GM18526 (cell line): ENCODE measurements around the gene PACRG.

Experiments used
- POLR2A ChIP-seq: IDR thresholded peaks from 3 replicates; pipeline ENCODE4 v1.6.1; 2011; ENCODE audit not compliant: insufficient read length; ENCODE audit errors: extremely low read depth

Gene PACRG

GRCh38 chr6:162819284-162819683 lies 91.5 kb downstream of the PACRG start:
- TF ChIP-seq POLR2A: no peak

DNA sequence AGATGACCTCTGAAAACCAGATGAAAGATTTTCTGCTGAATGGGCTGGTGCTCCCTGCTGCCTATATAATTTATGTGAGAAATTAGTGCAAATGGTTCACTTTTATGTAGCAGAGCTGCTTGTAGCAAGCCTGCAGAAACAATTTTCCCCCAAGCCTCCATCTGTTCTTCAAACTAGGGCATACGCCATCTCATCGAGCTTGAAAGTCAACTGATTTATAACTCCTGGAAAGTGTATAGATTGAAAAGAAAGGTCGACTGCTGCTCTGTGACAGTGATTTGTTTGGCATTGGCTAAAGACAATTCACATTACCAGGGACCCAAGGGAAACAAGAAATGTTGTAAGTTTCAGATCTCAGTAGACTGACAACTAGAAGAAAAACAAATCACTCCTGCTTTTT lies 93.3 kb downstream of the PACRG start:
- no peak for TF ChIP-seq POLR2A

- no peak for TF ChIP-seq POLR2A
Measured at GRCh38 chr6:162825597-162825996, 97.8 kb downstream of the PACRG start.

DNA sequence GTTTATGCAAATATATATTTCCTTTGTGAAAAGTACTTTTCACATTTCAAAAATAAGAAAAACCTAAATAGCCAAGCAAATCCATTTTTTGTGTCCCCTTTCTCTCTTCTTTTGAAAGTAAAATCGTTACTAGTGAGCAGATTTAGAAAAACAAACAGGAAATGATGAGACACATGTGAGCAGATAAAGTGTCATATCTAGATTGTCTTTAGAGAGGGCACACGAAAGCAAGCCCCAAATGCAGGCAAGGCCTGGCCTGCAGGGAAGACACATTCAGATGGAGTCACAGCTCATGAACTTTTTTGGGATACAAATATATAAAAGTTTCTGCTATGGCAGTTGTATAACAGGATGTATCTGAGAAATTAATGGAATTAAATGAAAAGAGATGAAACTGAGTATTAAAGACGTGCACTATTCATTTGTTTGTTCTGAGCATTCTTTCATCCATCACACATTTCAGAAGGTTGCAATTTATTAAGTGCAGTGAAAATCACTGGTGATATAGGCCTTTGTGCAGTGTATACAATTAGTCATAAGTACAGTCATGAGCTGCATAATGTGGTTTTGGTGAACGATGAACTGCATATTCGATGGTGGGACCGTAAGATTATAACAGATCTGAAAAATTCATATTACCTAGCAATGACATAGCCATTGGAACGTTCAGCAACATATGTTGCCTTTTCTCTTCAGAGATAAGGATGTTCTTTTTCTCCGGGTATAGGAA lies 101.4 kb downstream of the PACRG start:
- no peak for TF ChIP-seq POLR2A

DNA sequence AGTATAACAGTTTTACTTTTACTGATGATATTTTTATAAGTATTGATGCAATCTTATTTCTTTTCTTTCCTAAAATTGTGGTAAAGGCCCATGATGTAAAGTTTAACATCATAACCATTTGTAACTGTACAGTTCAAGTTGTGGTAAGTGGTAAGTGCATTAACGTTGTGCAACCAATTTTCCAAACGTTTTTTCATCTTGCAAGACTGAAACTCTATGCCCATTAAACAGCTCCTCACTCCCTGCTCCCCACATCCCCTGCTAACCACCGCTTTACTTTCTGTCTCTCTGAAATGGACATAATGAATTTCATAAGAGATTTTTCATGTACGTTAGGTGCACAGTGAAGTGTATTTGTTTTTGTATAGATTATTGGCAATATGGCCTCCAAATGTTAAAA lies 106.0 kb downstream of the PACRG start:
- TF ChIP-seq POLR2A: no peak

- no peak for TF ChIP-seq POLR2A
Measured at GRCh38 chr6:162845972-162846371, 118.2 kb downstream of the PACRG start.

- no peak for TF ChIP-seq POLR2A
Measured at GRCh38 chr6:162846723-162847122, 118.9 kb downstream of the PACRG start.

DNA sequence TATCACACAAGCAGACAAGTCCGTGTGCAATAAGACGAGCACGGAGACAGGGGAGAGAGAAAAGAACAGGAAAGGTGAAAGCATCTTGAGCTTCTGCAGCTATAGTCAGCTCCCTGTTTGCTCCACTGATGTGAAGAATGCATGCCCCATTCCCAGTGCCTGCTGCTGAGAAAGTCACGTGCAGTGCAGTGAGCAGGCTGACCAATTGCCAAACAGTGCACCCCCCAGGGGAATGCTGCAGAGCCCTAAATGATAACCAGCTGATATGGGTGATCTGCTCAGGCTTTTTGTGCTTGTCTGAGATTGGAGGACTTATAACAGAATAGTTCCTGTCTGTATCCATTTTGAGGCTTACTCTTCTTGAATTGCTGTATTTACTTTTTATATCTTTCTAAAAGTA lies 121.5 kb downstream of the PACRG start:
- TF ChIP-seq POLR2A: no peak

DNA sequence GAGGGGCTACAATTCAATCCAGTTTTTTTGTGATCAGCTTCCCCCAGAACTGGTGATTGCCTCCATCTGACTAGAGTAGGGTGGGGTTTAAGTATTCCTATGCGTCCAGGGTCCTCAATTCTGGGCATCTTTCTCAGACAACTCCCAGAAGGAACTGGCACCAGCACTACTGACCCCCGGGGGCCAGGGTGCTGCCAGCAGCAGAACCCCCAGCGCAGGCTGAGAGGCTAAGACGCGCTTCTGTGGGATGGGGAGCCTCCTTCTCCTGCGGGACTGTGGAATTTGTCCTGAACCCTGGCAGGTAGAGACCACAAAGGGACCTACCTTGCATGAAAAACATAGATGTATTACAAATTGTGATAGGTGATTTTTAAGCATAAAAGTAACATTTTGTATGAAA lies 124.4 kb downstream of the PACRG start:
- TF ChIP-seq POLR2A: no peak

GRCh38 chr6:162852840-162853577 lies 125.2 kb downstream of the PACRG start:
- no peak for TF ChIP-seq POLR2A

DNA sequence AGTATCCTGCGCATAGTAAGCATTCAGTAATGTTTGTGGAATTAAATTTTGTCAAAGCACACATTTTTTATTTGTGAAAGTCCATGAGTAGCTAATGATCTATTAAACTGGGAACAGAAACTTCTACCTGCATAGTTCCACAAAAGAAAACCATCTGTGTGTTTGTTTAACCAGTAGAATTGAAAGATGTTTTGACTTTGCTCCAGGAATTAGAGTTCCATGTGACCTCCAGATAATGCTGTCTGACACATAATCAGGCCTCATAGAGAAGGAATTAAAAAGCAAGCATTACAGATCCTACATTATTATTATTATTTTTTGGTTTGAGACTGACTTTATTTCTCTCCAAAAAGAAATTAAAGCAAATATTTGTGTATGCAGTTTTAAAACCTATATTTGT lies 126.5 kb downstream of the PACRG start:
- no peak for TF ChIP-seq POLR2A

DNA sequence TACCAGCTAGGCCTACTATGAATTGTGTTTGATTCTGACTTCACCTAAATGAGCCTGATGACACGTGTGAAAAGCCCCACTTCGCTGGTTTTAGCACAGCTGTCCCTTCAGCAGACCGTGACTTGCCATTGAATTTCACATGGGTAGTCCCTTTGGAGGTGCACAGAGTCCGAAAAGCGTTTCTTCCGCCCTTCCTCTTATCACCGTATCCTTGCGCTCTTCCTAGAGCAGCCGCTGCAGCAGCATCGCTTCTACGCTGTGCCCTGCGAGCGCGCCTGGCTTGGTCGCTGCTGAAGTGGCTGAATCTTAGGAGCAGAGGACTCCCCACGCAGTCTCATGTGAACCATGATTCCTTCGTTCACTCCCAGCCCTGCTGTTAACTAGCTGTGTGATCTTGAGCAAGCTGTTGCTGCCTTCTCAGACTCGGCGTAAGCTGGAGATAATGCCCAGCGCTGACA lies 127.0 kb downstream of the PACRG start:
- no peak for TF ChIP-seq POLR2A

GRCh38 chr6:162856885-162857284 lies 129.1 kb downstream of the PACRG start:
- TF ChIP-seq POLR2A: no peak

DNA sequence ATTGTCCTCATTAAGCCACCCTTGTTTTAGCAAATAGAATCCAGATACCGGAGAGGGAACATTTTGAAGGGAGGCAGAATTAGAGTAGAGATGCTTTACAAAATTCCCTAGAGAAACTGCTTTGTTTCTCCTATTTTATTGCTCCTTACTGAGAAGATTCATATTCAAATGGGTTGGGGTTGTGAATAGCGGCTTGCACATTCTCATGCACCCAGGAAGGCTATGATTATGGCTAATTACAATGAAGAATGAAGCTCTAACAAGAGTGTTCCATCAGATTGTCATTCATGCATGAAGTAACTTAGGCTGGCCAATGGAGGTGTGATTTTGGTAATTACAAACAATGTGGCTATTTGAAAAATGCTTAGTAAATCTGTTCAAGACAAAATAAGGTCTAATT lies 129.6 kb downstream of the PACRG start:
- TF ChIP-seq POLR2A: no peak

DNA sequence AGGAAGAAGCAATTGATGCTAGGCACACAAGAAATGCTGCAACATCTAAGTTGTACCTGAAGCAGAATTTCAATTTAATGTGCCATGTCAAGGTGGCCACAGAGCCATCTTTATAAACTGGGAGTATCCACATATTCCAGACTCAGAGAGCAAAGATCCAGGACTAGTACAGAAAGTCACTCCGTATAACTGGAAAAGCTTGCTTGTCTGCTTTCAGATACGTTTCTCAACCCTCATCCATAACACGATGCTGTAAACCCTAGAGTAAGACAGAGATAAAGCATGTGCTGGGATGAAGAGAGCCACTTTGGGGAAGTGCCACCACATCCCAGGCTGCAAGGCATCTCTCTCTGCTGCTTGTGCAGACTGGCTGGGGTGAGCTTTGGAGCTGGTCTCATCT lies 134.7 kb downstream of the PACRG start:
- no peak for TF ChIP-seq POLR2A

GRCh38 chr6:162862941-162863340 lies 135.2 kb downstream of the PACRG start:
- no peak for TF ChIP-seq POLR2A

DNA sequence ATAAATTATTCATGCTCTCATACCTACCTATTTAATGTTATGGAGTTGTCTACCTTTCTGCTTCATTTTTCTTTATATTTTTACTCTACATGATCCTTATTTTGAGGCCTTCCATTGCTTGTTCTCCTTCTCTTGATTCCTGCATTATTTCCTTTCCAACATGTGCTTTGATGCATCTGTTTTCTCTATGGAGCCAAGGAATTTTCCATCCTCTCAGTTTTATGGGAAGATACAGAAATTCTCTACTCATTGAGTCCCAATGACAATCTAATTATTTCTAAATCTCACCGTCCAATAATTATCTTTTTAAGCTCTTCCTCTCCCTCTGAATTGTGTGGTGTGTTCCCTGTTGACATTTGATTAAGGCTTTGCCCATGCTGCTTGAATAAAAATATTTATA lies 136.0 kb downstream of the PACRG start:
- no peak for TF ChIP-seq POLR2A

DNA sequence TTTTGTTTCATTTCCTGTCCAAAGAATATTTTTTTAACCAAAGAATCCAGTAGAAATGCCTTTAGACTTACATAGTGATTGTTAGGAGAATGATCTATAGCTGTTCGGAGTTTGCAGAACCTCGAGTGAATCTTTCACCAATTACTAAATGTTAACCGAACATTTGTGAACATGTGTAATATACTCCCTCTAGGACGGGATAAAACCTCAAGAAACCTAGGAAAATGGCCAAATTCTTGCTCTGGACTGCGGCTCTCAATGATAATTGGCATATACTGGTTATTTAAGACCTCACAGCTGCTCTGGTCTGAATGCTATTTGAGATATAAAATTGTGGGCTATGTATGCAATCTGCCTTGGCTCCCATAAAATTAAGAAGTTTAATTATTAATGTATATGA lies 137.1 kb downstream of the PACRG start:
- no peak for TF ChIP-seq POLR2A
